Activated effector memory CD4-positive, alpha-beta T cell treated with anti-CD3 and anti-CD28 coated beads, Interleukin-2, amount 50 U/mL, for 16 hours (primary cell): Measurements from ENCODE around the gene IQSEC1.
A peak's percentile ranks its signal among the peaks of the same experiment; 100 is the strongest.

Source experiments
- DNase-seq: peaks from one replicate; pipeline ENCODE4 v3.0.0-alpha.2; 2020

The IQSEC1 gene

GRCh38 chr3:13073326-13074005 is at the start of gene IQSEC1:
IQSEC1 (minus strand) TSS chr3:13073429; CDS start chr3:13073014, 415 bp downstream.
- DNase-seq = peak; percentile 91

DNA sequence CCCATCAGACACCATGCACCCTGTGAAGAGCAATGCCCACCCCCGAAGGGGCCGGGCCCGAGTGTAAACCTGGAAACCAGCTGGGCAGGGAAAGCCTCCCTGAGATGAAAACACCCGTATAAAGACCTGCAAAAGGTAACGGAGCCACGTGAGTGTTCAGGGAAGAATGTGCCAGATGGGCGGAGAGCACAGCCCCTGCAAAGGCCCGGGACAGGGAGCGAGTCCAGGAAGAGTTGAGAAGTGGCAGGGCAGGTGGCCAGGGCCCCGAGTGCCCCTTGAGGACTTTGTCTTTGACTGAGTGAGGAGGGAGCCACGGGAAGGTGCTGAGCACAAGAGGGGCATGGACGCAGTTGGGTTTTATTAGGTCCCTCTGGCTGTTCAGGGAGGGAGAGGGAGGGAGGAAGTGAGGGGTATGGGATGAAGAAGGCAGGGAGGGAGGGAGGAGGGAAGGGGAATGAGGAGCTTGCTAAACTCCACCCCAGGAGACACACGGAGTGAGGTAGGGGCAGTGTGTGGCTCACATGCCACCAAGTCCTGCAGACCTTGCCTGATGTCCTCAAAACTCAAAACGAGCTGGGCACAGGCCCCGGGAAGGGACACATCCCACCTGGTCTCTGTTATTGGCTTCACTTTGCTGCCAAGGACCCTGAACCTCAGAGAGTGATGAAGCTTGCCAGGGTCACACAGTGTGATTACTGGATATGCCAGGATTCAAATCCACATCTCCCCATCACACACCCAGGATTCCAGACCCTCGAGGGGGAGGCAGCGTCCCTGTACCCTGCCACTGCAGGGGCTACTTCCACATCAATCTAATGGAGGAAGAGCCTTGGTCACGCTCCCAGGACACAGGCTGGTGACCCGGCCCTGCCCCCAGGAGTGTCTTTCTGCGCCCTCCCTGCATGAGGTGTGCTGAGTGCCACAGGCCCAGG is 49.1 kb upstream of the IQSEC1 start:
- DNase-seq = peak; percentile 49

- DNase-seq = peak; percentile 38
These were observed 48.3 kb upstream of the IQSEC1 start for GRCh38 chr3:13121553-13122001.

DNA sequence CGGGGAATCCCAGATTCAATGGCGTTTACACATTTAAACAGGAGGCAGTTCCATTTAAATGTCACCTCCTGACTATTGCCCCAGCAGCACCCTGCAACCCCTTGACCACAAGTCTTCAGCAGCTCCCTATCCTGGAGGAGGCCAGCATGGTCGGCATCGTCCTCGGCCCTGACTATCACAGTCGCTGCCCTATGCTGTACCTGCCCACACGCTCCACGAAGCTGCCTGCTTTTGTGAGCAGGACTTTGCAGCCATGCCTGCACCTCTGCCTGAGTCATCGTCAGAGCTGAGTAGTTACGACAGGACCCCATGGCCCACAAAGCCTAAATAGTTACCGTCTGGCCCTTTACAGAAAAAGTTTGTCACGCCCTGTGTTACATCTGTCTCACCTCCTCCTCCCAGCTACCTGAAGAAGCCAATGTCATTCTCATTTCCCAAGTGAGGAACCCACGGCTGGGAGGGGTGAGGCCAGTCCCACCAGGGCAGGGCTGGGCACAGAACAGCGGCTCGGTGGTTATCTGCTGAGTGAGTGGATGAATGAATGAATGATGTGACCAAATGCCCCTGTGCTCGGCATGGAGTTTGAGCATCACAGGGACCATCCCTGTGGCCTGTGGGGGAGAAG is 47.8 kb upstream of the IQSEC1 start:
- peak; percentile 56 for DNase-seq

DNA sequence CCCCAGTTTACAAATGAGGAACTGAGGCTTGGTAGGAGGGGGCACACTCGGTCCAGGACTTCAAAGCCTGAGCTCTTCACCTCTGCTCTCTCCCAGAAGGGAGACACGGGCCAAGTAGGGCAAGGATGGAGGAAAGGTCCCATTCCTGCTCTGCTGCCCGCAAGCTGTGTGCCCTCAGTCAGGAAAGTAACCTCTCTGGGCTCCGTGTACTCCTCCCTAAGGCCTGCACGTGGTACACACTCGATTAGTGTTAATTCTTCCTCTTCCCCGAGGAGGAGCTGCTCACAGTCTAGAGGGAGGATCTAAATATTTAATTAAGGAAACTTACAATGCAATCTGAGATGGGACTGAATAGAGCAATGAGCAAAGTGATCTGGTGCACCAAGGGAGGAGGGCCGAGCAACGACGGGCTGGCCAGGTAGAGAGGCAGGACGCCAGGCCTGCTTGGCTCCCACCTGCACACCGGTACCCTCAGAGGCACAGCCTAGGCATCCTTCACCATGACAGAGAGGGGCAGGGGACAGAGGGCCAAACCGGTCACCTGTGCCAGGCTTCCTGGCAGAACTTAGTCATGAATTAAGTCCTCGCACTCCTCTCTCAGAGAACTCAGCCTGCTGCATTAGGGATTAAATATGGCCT is 47.2 kb upstream of the IQSEC1 start:
- DNase-seq = peak; percentile 53

- DNase-seq = peak; percentile 43
These were observed 46.4 kb upstream of the IQSEC1 start for GRCh38 chr3:13119471-13120220.

- DNase-seq = peak; percentile 24
These were observed 43.2 kb upstream of the IQSEC1 start for GRCh38 chr3:13116426-13116825.

GRCh38 chr3:13115991-13116390 is 42.8 kb upstream of the IQSEC1 start:
- peak; percentile 14 for DNase-seq

DNA sequence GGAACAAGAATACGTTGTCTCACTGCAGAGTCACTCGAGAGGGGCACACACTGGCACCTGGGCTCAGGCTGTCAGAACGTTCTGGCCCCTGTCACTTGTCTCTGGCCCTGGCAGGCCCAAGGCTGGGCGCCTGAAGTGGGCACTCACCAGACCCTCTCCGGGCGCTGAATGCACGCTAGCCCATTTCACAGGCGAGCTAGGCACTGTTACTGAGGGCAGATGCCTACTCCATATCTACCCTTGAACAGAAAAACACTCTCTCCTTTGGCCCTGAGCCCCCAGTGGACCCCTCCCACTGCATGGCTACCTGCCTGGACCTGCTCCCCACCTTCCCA is 42.3 kb upstream of the IQSEC1 start:
- DNase-seq = no peak

- peak; percentile 52 for DNase-seq
These were observed 41.8 kb upstream of the IQSEC1 start for GRCh38 chr3:13114811-13115575.

DNA sequence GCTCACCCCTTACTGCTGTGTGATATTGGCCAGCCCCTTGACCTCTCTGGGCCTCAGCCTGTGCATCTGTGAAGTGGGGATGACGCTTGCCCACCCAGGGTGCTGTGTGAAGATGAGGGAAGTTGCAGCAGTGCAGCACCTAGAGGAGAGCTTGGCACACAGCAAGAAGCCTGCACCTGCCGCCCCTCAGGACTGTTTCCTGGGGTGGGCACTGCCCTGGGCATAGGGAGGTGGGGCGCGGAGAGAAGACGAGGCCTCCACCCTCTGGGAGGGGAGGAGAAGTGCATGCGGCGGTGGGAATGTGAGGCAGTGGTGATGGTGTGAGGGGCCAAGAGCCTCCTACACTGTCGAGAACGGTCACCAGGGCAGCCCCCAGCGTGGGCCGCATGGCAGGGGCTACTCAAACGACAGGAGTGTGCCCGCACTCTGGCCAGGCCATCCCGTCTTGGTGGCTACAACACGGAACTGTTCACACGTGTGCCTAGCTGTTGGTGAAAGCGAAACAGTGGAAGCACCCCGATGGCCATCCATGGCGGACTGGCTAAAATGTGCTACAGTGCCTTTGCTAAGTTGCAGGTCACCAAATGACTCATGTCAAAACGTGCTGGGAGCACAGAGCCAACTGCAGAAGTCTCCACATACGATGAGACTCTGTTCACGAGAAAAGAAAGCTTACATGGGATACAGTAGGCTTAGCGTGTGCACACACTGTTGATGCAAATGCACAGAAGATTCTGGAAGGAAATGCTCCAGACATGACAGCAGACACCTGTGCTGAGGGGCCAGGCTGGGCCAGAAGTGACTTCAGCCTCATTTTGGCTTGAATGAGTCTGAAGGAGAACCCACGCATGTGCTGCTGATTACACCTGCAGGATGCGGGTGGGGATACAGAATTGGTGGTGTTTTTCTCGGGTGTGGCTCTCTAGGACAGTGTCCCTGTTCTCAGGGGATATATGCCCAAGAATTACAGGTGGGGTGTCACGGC is 40.4 kb upstream of the IQSEC1 start:
- peak; percentile 39 for DNase-seq

DNA sequence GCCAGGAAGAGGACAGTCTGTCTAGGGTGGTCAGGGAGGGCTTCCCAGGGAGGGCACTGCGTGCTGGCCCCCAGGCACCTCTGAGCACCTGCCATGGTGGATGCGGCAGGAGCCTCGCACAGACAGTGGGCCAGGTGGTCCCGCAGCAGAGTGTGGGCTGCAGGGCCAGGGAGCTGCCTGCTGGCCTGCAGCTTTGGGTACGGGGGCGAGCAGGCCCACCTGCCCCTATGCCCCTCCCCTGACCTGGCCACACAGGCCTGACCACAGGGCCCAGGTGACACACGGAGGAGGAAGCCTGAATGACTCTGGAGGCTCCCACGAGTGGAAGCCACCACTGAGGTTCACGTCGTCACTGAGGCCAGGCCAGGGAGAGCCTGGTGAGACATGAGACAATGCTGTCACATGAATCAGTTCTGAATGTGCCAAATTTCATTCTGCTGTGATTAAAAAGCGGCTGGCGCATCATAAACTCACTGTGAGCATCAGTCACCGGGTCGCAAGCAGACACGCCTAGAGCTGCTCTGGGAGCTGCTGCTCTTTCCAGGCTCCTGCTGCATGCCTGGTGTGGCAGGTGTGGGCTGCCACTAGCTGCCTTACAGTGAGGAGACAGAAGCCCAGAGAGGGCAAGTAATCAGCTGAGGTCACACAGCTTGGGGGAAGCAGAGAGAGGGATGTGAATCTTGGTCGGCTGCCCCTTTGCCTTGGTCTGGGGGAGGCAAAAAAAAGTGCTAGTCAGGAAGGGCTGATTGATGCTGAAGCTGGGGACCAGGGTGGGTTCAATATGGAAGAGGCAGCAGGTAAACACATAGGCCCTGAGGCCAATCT is 39.5 kb upstream of the IQSEC1 start:
- peak; percentile 52 for DNase-seq

DNA sequence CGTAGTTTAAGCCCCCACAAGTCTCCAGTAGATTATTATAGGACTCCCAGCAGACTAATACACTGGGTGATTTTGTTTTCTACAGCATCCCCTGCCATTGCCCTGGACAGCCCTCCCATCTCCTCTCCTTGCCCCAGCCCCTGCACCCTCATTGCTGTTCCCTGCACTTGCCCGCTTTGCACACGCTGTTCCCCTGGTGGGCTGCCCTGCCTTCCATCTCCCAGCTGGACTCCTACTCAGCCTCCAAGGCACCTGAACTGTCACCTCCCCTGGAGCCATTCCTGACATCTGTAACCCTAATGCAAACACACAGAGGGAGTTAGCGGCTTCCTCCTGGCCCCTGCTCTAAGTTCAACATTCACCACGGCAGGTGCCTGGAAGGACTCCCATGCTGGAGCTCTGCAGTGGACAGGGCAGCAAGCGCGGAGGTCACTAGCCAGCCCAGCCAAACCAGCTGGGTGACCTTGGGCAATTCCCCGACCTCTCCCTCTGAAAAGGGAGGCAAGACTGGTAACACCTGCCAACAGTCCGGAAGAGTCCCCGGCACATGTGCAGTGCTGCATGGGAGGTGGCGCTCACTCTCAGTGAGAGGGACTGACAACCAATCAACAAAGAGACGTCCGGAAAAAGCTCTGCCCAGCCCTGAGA is 38.8 kb upstream of the IQSEC1 start:
- DNase-seq = peak; percentile 25

GRCh38 chr3:13111173-13111872 is 38.1 kb upstream of the IQSEC1 start:
- peak; percentile 48 for DNase-seq

GRCh38 chr3:13110678-13111116 is 37.5 kb upstream of the IQSEC1 start:
- peak; percentile 63 for DNase-seq

DNA sequence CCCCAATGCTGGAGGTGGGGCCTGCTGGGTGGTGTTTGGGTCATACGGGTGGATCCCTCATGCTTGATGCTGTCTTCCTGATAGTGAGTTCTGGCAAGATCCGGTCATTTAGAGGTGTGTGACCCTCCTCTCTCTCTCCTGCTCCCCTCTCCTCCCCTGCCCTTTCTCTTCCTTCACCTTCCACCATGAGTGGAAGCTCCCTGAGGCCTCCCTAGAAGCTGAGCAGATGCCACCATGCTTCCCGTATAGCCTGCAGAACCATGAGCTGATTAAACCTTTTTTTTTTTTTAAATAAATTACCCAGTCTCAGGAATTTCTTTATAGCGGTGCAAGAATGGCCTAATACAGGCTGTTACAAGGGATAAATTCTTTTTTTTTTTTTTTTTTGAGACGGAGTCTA is 36.3 kb upstream of the IQSEC1 start:
- DNase-seq = peak; percentile 31

DNA sequence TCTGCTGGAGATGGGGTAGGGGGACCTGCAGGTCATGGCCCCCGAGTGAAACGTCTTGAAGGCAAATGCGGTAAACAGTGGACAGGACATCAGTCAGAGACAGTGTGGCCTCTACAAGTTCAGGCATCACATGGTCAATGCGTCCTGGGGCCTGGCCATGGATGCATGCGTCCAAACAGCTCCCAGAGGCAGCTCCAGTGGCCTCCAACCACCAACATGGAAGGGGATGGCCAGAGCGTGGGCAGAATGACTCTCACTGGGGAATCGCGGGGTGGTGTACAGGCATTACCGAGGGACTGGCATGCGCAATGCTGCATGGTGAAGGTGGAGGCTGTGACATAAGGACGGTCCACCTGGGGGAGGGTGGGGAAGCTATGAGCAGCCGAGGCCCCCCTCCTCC is 35.6 kb upstream of the IQSEC1 start:
- DNase-seq = peak; percentile 38

DNA sequence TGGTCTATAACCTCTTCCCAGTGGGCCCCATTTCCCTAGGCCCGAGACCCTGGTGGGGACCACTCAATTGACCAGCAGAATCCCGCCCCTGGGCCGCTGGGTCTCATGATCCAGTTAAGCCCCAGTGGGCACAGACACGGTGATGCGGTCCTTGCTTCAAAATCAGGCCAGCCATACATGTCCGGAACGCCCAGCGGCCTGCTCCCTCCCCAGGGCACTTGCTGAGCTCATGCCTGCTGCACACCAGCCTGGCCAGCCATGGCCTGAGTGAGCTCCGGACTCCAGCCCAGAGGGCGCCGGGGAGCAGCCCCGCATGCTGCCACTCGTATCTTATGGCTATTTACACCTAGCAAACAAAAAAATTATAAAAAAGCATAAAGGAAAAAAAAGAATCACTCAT is 34.4 kb upstream of the IQSEC1 start:
- peak; percentile 42 for DNase-seq
